D721Med (cell line): ENCODE data around the gene IRF8.
"Not testable (repeated sequence)": the region's sequence is repeated elsewhere in the genome, so short reads cannot be mapped to it uniquely, and the experiment has no call there.

Experiments used
- DNase-seq: peaks from one replicate; pipeline ENCODE4 v3.0.0; 2011; ENCODE audit warnings: low spot score; ENCODE audit not compliant: insufficient read length
- FAIRE-seq: peaks from 2 replicates; lab custom pipeline; 2011; peaks lifted over from hg19 to GRCh38; lab: Jason Lieb, UNC
- CTCF ChIP-seq: IDR thresholded peaks from 2 replicates; pipeline ENCODE4 v1.5.1; 2012; ENCODE audit warnings: mild to moderate bottlenecking, control low read depth; ENCODE audit not compliant: insufficient read depth; ENCODE audit errors: missing control alignments

Gene IRF8

GRCh38 chr16:85902366-85903155 lies 3.6 kb downstream of the IRF8 start:
- no peak for FAIRE-seq
- TF ChIP-seq CTCF = no peak
- DNase-seq = no peak

- TF ChIP-seq CTCF = no peak
- no peak for FAIRE-seq
- no peak for DNase-seq
Observed at GRCh38 chr16:85903559-85903958, 4.6 kb downstream of the IRF8 start.

DNA sequence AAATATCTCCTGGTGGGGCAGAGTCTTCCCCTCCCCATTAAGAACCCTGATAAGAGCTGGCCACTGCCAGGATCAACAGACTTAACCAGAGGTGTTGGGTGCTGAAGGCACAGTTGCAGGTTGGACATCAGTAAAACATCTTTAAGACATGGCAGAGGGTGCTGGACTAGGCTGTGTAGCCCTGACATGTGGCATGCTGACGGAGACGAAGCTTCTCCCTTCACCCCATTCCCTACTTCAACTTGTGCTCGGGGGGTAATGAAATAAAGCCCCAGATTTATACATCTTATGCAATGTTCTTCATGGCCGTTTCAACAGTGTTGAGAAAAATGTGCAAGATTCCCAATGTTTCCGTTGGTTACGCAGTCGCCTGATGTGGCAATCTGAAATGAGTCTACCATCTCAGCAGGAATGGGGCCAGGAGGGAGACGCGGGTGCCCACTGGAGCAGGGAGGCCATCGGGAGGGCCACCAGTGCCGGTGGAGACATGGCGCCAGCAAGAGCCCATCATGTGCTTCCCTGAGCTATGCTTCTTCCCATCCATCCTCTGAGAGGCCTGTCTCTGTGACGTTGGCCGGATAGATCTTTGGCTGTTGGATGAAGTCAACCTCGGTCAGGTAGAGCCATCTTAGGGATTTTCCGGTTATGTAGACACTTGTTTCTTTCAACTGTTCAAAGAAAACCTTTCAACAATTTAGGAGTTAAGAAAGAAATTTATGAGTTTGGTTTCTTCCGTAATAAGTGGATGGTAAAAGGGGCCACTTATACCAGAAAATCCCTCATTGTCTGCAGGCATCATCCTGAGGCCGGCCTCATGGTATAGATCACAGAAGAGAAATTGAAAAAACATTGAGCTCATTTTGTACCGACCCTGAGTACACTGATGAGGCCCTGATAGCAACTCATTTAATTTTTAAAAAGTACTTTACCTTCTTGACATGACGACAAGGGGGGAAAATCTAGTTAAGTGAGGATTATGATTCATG lies 6.4 kb downstream of the IRF8 start:
- DNase-seq (no peak), FAIRE-seq (no peak)
- TF ChIP-seq CTCF = no peak

DNA sequence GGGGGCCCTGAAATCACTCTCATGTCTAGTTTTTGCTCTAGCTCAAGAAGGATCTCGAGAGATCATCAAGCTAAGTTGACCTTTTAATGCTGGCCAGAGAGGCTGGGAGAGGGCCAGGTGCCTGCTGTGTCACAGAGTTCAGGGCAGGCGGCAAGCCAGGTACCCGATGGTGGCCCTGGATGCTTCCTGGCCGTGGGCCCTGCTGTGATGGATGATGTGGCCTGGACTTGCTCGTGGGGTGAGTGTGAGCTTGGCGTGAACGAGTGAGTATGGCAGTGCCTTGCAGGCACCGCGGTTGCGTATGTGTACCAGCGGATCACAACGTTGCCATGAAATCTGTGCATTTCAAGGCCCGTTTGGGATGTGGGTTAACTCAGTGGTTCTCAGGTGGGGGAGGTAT lies 7.4 kb downstream of the IRF8 start:
- FAIRE-seq (no peak), DNase-seq (no peak)
- TF ChIP-seq CTCF = no peak

DNA sequence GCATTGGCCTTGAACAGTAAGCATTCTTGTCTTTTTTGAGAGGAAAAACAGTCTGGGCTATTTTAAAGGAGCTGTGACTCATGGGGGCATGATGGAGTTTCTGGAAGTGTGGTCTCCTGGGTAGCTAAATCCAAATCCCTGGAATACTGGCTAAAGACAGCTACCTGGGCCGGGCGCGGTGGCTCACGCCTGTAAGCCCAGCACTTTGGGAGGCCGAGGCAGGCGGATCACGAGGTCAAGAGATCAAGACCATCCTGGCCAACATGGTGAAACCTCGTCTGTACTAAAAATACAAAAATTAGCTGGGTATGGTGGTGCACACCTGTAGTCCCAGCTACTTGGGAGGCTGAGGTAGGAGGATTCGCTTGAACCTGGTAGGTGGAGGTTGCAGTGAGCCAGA lies 8.3 kb downstream of the IRF8 start:
- not testable (repeated sequence) for FAIRE-seq

GRCh38 chr16:85908444-85908843 lies 9.5 kb downstream of the IRF8 start:
- no peak for DNase-seq
- FAIRE-seq = no peak
- TF ChIP-seq CTCF = no peak

More for the DNA sequence above, 8.3 kb downstream of the IRF8 start:
- not testable (repeated sequence) for DNase-seq

DNA sequence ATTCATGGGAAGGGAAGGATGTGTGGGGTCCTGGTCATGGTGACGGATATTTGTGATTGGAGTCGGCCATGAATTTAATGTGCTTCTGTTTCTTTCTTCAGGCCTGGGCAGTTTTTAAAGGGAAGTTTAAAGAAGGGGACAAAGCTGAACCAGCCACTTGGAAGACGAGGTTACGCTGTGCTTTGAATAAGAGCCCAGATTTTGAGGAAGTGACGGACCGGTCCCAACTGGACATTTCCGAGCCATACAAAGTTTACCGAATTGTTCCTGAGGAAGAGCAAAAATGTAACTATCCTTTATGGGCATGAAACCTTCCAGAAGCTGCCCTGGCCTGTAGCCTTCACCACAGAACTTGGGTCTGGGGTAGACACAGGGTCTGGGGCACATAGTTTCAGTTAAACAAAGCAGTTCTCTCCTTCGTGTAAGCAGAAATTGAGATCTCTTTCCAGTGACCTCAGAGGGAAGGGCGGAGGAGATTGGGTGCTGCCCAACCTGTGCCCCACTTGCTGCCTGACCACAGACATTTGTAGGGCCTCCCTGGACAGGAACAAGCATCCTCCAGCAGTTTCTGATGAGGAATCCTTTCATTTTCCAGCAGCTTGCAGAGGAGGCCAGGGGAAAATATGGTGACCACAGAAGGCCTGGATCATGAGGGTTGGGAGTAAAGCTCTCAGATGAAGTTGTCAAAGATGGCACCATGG lies 10.1 kb downstream of the IRF8 start:
- no peak for TF ChIP-seq CTCF
- FAIRE-seq (no peak), DNase-seq (no peak)
